GM18909 (cell line): ENCODE results near the gene AARS1.
"Not testable (repeated sequence)": the region's sequence is repeated elsewhere in the genome, so short reads cannot be mapped to it uniquely, and the experiment has no call there.

Experiments
- ATAC-seq: cut with Tn5 transposase; IDR thresholded peaks from one replicate; pipeline ENCODE4 v1.9.1; 2021; ENCODE audit warnings: mild to moderate bottlenecking; ENCODE audit not compliant: unreplicated experiment, poor library complexity

AARS1 gene

GRCh38 chr16:70289229-70290094 is at the start of gene AARS1:
AARS1 (minus strand) TSS chr16:70289506; CDS start chr16:70282763, 6,743 bp downstream.
- peak; percentile 97 for ATAC-seq

DNA sequence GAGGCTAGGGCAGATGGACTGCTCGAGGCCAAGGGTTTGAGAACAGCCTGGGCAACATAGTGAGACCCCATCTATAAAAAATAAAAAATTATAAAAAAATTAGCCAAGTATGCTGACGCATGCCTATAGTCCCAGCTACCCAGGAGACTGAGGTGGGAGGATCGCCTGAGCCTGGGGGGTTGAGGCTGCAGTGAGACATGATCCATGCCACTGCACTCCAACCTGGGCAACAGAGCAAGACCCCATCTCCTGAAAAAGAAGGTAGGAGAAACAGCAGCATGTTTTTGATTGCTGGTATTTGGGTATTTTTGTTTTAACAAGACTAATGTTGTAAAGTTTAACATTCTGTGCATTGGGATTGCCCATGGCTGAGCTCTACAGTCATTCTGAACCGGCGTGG is 48.5 kb upstream of the AARS1 start:
- ATAC-seq, result no peak

GRCh38 chr16:70332728-70333127 is 43.4 kb upstream of the AARS1 start:
- ATAC-seq, result not testable (repeated sequence)

DNA sequence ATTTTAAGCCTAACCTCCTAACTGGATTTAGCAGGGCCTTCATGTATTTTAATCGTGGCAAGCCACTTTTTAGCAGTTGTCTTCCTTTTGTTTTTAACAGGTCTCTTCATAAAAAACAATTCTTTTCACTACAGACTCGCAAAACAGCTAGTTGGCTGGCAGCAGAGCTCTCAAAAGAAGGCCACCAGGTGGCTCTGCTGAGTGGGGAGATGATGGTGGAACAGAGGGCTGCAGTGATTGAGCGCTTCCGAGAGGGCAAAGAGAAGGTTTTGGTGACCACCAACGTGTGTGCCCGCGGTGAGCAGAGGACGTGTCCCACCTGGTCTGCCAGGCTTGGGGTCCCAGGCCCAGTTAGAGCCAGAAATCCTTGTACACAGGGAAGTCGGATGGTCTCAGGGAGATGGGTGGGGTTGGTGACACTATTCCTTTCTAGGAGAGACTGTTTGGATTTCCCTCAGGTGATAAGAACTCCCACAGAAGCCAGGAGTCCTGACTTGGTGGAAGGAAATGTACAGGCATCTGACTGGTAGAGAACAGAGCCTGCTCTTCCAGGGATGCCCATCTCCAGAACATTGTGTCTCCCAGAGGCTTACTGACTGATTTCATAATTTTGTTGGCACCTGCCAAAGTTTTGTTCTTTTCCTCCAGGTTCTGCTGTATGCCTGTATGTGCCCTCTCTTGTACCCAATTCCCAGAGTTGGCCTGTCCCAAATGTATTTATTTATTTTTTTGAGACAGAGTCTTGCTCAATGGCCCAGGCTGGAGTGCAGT is 42.5 kb upstream of the AARS1 start:
- ATAC-seq, result no peak

DNA sequence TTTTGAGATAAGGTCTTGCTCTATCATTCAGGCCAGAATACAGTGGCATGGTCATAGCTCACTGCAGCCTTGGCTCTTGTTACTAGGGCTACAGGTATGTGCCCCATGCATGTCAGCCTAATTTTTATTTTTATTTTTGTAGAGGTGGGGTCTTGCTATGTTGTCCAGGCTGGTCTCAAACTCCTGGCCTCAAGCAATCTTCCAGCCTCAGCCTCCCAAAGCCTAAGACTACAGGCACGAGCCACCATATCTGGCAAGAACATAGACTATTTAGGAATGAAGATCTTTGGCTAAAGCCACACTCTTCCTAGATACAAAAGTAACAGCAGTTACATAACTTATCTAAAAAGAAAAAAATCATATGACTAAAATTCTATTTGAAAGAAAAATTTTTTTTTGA is 41.8 kb upstream of the AARS1 start:
- no peak for ATAC-seq

GRCh38 chr16:70324998-70325747 is 35.9 kb upstream of the AARS1 start:
- ATAC-seq, result no peak

DNA sequence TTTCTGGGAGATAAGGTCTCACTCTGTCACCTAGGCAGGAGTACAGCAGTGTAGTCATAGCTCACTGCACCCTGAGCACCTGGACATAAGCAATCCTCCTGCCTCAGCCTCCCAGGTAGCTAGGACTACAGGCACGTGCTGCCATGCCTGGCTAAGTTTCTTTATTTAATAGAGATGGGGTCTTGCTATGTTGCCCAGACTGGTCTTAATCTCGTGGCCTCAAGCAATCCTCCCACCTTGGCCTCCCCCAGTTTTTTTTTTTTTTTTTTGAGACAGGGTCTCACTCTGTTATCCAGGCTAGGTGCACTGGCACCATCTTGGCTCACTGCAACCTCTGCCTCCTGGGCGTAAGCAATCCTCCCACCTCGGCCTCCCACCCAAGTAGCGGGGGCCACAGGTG is 30.8 kb upstream of the AARS1 start:
- no peak for ATAC-seq

DNA sequence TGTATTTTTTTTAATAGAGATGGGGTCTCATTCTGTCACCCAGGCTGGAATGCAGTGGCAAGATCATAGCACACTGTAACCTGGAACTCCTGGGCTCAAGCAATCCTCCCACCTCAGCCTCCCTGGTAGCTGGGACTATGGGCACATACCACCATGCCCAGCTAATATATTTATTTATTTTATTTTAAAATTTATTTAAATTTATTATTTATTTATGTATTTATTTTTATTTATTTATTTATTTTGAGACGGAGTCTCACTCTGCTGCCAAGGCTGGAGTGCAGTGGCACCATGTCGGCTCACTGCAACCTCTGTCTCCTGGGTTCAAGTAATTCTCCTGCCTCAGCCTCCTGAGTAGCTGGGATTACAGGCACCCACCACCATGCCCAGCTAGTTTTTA is 18.4 kb upstream of the AARS1 start:
- not testable (repeated sequence) for ATAC-seq

GRCh38 chr16:70306880-70307279 is 17.6 kb upstream of the AARS1 start:
- no peak for ATAC-seq

- no peak for ATAC-seq
These were observed 15.7 kb upstream of the AARS1 start for GRCh38 chr16:70304892-70305448.

- no peak for ATAC-seq
These were observed 13.4 kb upstream of the AARS1 start for GRCh38 chr16:70302745-70303144.

DNA sequence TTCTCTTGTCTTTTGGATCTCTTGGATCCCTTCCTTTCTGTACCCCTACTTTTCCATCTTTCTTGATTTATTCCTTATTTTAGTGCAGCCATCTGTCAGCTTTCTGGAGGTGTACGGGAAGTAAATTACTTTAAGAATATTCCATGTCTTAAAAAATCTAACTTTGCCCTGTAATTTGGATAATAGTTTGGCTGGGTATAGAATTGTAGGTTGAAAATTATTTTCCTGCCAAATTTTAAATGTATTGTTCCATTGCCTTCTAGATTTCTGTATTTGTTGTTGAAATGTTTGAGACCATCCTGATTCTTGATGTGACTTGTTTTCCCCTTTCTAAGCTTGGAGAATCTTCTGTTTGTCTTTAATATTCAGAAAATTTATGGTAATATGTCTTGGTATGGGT is 11.8 kb upstream of the AARS1 start:
- ATAC-seq, result no peak

- ATAC-seq, result peak; percentile 83
These were observed 10.0 kb upstream of the AARS1 start, which contains the start of gene DDX19B for GRCh38 chr16:70298988-70299938. DDX19B (plus strand) TSS chr16:70299186; CDS start chr16:70299298, 112 bp downstream.

DNA sequence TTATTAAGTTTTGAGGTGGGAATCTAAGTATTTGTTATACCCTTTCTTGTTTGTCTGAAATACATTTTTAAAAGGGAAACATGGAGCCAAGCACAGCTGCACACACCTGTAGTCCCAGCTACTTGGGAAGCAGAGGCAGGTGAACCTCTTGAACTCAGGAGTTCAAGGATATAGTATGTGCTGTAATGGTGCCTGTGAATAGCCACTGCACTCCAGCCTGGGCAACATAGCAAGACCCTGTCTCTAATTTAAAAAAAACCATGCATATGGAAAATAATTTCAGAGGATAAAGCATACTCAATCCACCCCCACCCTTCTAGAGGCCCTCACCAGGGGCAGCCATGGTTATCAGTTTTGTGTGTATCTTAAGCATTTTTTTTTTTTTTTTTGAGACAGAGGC is 6.3 kb upstream of the AARS1 start:
- ATAC-seq, result no peak

DNA sequence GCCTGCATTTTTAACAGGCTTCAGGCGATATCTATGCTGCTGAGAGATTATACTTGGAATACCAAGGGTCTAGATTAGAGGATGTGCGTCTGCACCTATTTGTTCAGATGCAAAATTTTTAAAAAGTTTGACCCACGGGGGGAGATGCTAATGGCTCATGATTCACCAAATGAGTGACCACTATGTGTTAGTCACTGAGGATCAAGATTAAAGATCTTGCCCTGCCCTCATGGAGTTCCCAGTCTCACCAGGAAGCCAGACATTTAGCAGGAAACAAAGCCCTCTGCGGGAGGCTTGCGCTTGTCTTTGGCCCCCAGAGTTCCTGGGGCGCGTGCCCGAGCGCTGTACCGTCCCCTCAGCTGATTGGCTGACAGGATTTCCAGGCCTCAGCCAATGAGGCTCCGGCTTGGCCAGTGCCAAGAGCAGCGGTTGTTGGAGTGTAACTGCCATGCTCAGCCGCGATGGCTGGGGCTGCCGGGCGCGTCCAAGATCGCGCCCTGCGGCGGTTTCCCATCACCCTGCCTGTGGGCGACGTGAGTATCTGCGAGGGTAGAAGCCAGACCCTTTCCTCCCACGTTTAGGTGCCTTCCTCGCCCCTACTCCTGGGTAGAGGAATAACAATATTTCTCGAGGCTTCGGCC is 5.2 kb upstream of the AARS1 start:
- no peak for ATAC-seq

DNA sequence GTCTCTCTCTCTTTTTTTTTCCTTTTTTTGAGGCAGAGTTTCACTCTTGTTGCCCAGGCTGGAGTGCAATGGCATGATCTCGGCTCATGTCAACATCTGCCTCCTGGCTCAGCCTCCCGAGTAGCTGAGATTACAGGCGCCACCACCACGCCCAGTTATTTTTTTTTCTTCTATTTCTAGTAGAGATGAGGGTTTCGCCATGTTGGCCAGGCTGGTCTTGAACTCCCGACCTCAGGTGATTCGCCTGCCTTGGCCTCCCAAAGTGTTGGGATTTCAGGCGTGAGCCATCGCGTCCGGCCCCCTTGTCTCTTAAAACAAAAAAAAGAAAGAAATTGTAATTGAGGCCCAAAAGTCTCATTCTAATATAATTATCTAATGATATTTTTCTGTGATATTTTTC is 2.8 kb upstream of the AARS1 start:
- ATAC-seq, result not testable (repeated sequence)

- ATAC-seq, result no peak
These were observed 1.7 kb upstream of the AARS1 start for GRCh38 chr16:70290949-70291519.

- not testable (repeated sequence) for ATAC-seq
These were observed 1.9 kb downstream of the AARS1 start for GRCh38 chr16:70287304-70287971.
